Measurements from ENCODE around the gene COCH.

DNA sequence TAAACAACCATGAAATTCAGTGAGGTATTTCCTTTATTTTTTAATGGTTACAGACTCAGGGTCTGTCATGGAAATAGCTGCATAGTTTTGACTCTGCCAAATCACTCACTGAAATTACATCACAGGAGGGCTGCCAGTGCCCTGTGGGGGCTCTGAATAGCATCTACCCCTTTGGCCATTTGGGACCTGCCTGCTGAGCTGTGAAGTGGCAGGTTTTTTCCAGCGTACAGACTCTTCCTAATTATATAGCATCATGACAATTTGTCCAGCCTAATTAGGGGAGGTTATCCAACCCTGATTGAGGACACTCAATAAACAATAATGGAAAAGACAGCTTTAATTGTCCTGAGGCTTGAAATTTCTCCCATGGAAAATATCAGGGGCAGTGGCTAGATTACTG, 1.8 kb upstream of the COCH start:
- TF ChIP-seq POLR2AphosphoS5 (IDR thresholded peaks at IDR 0.05; ENCODE audit: low read depth, low read length), result no peak
- no peak for TF ChIP-seq POLR2A (IDR thresholded peaks at IDR 0.05; ENCODE audit: low read depth, low read length)
- TF ChIP-seq PAX5 (IDR thresholded peaks at IDR 0.05; ENCODE audit: insufficient read depth, low read length, severe bottlenecking), result no peak
- TF ChIP-seq POU2F2 (IDR thresholded peaks at IDR 0.05; ENCODE audit: low read depth, low read length), result no peak
- TF ChIP-seq TAF1 (IDR thresholded peaks at IDR 0.05; ENCODE audit: low read depth, low read length), result no peak

All from GM12891 (cell line).